Prostate gland (tissue), 2 donors: Measurements from ENCODE around the gene PIH1D1. TPM values are rescaled to one million over a fixed set of nuclear protein-coding genes. Genes with fewer than 3 reads are reported as not detected.

Experiments
- DNase-seq: peaks from one replicate; pipeline ENCODE4 v3.0.0-alpha.2; 2019; ENCODE audit warnings: low spot score
- H3K27ac ChIP-seq, 2 donors: fragments of 200-600 bp; sonication (generic); 2 replicates each; pipeline ENCODE4 v1.5.1; 2017 to 2019
- H3K27me3 ChIP-seq: fragments of 200-600 bp; sonication (generic); replicated peaks from 2 replicates; pipeline ENCODE4 v1.5.1; 2019; ENCODE audit not compliant: insufficient read depth
- H3K36me3 ChIP-seq, 2 donors: fragments of 200-600 bp; sonication (generic); 1 replicate in 1 of 2; 2 replicates in 1 of 2; pipeline versions ENCODE4 v1.5.1 to v1.8.1; 2017 to 2019
- H3K4me1 ChIP-seq: fragments of 200-600 bp; sonication (generic); replicated peaks from 2 replicates; pipeline ENCODE4 v1.5.1; 2019
- H3K4me3 ChIP-seq, 2 donors: fragments of 200-600 bp; sonication (generic); 2 replicates each; pipeline ENCODE4 v1.5.1; 2017 to 2019
- H3K9me3 ChIP-seq: fragments of 200-600 bp; sonication (generic); 2 replicates; pipeline ENCODE4 v1.5.1; 2017
- CTCF ChIP-seq, 4 experiments: fragments of 200-600 bp in 2 of 4; fragments of 450-650 bp in 2 of 4; sonication (generic) in 2 of 4; IDR thresholded peaks; 1 replicate in 3 of 4; 2 replicates in 1 of 4; pipeline ENCODE4 v1.5.1; 2016 to 2019; ENCODE audit warnings: antibody characterized with exemption in 4 of 4, mild to moderate bottlenecking in 2 of 4, moderate library complexity in 2 of 4
- POLR2A ChIP-seq: fragments of 450-650 bp; IDR thresholded peaks from one replicate; pipeline ENCODE4 v1.6.1; 2016; ENCODE audit warnings: antibody characterized with exemption, mild to moderate bottlenecking
- POLR2AphosphoS5 ChIP-seq: sonication (generic); formaldehyde crosslinking; IDR thresholded peaks from one replicate; pipeline ENCODE4 v1.6.1; 2017; ENCODE audit warnings: antibody characterized with exemption
- WGBS: methylation state at CpG from one replicate; pipeline ENCODE4 v1.1.5; 2018; 5-methylcytosine and 5-hydroxymethylcytosine counted together
- intact Hi-C: fragments of 100-400 bp; cut with DNase I; formaldehyde crosslinking; loops from one replicate; pipeline ENCODE4 v1.14.2; 2022
- total RNA-seq, 2 donors: library from RNA; depleted of rRNA; stranded (reverse); fragments of >200 nt; gene quantifications; one replicate each; pipeline ENCODE4 v1.1.0, GENCODE V29; 2016

The PIH1D1 gene
- total RNA-seq, 2 donors from 2014 or later: 93.0 to 123 TPM

- intact Hi-C loops: no loop called here
- no peaks in the 10 kb centered on the region for H3K4me1 ChIP-seq
- DNase-seq: no peak
- H3K4me3 ChIP-seq: no peak overlapping the region
- TF ChIP-seq CTCF (IDR thresholded peaks at IDR 0.05): no peak
- no peak for TF ChIP-seq POLR2A
- TF ChIP-seq POLR2AphosphoS5: no peak
- no peaks in the 10 kb centered on the region for H3K9me3 ChIP-seq
- no peaks in the 10 kb centered on the region for H3K36me3 ChIP-seq
- no peaks in the 10 kb centered on the region for H3K27me3 ChIP-seq
- 93% methylated on average over 5 of the region's 5 CpGs for WGBS
- no peak overlapping the region for H3K27ac ChIP-seq
Observed at GRCh38 chr19:49458567-49458903, 6.9 kb upstream of the PIH1D1 start.

- intact Hi-C loops: no loop called here
- H3K36me3 ChIP-seq: no peaks in the 10 kb centered on the region
- no peaks in the 10 kb centered on the region for H3K9me3 ChIP-seq
- H3K27ac ChIP-seq: peak overlapping the region; percentile 29 to 36
- 59% methylated on average over 5 of the region's 5 CpGs for WGBS
- H3K4me1 ChIP-seq: no peaks in the 10 kb centered on the region
- TF ChIP-seq CTCF (IDR thresholded peaks at IDR 0.05) (no peak), POLR2AphosphoS5 (no peak), POLR2A (no peak)
- H3K27me3 ChIP-seq: no peaks in the 10 kb centered on the region
- H3K4me3 ChIP-seq: no peak overlapping the region
- no peak for DNase-seq
Observed at GRCh38 chr19:49456326-49456725, 4.7 kb upstream of the PIH1D1 start.

- H3K4me3 ChIP-seq: no peak overlapping the region
- TF ChIP-seq CTCF (IDR thresholded peaks at IDR 0.05) (no peak), POLR2AphosphoS5 (no peak), POLR2A (no peak)
- intact Hi-C loops: no loop called here
- H3K4me1 ChIP-seq: no peaks in the 10 kb centered on the region
- no peaks in the 10 kb centered on the region for H3K36me3 ChIP-seq
- no peaks in the 10 kb centered on the region for H3K9me3 ChIP-seq
- H3K27ac ChIP-seq: peak overlapping the region in 1 of 2 donors; percentile 42
- DNase-seq: no peak
- H3K27me3 ChIP-seq: no peaks in the 10 kb centered on the region
- WGBS: 68% methylated on average over 5 of the region's 5 CpGs
Observed at GRCh38 chr19:49455773-49456172, 4.2 kb upstream of the PIH1D1 start.

- DNase-seq: no peak
- TF ChIP-seq POLR2AphosphoS5: no peak
- no peak for TF ChIP-seq POLR2A
- TF ChIP-seq CTCF (IDR thresholded peaks at IDR 0.05): no peak
- Histone ChIP-seq H3K36me3 (no peaks in the 10 kb centered on the region), H3K27me3 (no peaks in the 10 kb centered on the region), H3K4me1 (no peaks in the 10 kb centered on the region), H3K9me3 (no peaks in the 10 kb centered on the region), H3K27ac (peak overlapping the region; percentile 93 to 95), H3K4me3 (peak overlapping the region; percentile 58 to 60)
- 47% methylated on average over 10 of the region's 10 CpGs for WGBS
- intact Hi-C loops: no loop called here
Observed at GRCh38 chr19:49453757-49454240, 2.2 kb upstream of the PIH1D1 start.

GRCh38 chr19:49453013-49453756, 1.6 kb upstream of the PIH1D1 start, which contains the start of gene ALDH16A1:
Gene ALDH16A1 (plus strand): TSS chr19:49453225. CDS start chr19:49453332, 107 bp downstream.
- H3K4me1 ChIP-seq: no peaks in the 10 kb centered on the region
- peak; percentile 97 for DNase-seq
- H3K4me3 ChIP-seq: peak within 1 kb of the TSS; percentile 58 to 60
- WGBS: 1% methylated on average over 66 of the region's 66 CpGs
- H3K9me3 ChIP-seq: no peaks in the 10 kb centered on the region
- TF ChIP-seq CTCF (IDR thresholded peaks at IDR 0.05): peak in 1 of 4 experiments; percentile 17
- peak; percentile 91 for TF ChIP-seq POLR2A
- TF ChIP-seq POLR2AphosphoS5: peak; percentile 88
- no peaks in the 10 kb centered on the region for H3K36me3 ChIP-seq
- peak within 1 kb of the TSS; percentile 93 to 95 for H3K27ac ChIP-seq
- H3K27me3 ChIP-seq: no peaks in the 10 kb centered on the region
- intact Hi-C loops: no loop called here
